HG02678 (cell line): ENCODE measurements around the gene GATA2.

Source experiments
- ATAC-seq: cut with Tn5 transposase; IDR thresholded peaks from one replicate; pipeline ENCODE4 v1.9.1; 2021; ENCODE audit warnings: mild to moderate bottlenecking, moderate library complexity; ENCODE audit not compliant: unreplicated experiment

Gene GATA2

DNA sequence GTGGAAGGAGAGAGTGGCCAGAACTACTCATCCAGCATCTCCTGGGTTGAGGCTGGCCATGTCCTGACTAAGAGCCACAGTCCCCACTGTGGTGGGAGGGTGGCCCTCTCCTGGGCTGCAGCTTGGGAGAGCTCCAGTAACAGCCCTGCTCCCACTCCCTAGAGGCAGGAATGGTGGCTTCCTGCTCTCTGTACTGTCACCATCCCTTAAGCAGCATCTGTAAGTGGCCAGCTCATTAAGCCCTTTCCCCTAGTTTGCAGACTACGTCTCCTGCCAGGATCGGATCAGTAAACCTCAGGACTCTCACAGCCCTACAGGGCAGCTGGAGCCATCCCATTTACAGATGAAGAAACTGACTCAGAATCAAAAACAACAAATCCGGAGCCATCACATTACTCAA, 56.8 kb downstream of the GATA2 start:
- ATAC-seq = no peak

DNA sequence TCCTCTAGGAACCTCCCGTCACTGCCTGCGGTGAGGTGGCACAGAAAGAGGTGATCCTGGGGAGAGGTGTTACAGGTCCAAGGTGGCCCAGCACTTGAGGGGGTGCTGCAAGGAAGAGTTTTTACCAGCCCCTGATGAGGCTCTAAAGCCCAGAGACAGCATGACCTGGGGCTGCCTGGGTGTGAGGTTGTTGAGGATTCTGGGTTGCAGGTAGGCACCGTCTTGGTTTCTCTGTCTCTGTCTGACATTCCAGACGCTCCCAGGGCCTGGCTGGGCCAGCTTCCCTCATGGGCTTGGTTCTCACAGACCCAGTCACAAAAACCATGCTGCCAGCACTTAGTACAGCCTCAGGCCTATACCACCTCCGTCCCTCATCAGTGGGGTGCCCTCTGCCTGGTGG, 57.4 kb downstream of the GATA2 start:
- no peak for ATAC-seq

DNA sequence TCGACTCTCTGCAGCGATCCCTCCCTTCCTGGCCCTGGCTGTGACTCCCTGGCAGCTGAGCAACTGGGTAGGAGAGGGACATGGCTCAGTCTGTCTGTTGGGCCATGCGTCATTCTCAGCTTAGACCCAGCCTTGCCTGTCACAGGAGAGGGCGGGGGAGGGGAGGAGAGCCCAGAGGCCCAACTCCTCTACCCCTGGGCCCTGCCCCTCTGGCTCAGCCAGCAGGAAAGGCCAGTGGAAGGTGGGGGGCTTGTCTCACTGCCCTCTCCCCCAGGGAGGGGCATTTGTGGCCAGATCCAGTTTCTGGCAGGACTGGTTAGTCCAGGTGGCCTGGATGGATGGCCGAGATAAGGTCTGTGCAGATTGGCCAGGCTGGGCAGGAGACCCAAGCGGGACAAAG, 57.9 kb downstream of the GATA2 start:
- no peak for ATAC-seq

- no peak for ATAC-seq
Measured at GRCh38 chr3:128434524-128434923, 58.5 kb downstream of the GATA2 start.

GRCh38 chr3:128433837-128434165, 59.2 kb downstream of the GATA2 start:
- no peak for ATAC-seq

- no peak for ATAC-seq
Measured at GRCh38 chr3:128432971-128433836, 59.8 kb downstream of the GATA2 start.

DNA sequence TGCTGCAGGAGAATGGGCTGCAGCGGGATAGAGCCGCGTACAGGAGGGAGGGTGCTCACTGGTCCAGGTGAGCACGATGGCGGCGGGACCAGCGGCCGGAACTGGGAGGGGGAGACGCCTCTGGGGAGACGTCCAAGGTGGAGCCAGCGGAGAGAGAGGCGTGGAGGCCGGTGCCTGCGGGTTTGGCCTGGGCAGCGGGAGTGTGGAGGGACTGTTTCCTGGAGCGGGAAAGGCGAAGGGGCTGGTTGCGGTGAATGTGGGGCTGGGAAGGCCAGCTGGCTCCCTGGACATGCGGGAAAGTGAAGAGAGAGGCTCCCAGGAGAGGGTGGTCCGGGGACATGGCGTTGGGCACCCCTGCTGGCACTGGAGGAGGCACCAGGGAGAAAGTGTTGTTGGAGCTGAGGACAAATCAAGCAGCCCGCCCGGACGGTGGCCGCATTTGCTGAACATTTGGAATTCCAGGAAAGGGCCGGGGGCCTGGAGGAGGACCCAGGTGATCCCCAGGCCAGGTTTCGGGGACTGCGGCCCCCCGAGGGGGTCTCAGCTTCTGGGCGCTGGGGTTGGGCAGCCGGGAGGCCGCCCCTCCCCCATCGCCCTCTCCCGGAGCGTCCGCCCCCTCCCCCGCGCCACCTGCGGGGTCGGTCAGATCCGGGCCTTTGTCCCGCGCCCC, 60.6 kb downstream of the GATA2 start:
- ATAC-seq = no peak

DNA sequence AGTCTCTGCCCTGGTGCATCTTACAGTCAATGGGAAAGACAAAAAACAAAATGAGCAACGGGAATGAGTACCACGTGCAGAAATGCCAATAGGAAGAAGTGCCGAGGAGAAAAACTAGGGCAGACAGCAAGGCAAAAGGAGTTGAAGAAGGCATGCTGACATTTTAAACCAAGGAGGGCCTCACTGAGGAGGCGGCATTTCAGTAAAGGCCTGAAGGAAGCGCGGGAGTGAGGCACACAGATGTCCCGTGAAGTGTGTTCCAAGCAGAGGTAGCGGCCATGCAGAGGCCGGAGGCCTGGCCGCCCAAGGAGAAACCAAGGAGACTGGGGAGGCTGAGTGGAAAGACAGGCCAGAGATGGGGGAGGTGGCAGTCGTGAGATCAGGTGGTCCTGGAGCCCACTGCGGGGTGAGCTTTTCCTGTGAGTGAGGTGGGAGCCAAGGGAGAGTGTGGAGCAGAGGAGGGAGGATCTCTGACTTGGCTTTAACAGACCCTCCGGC, 61.1 kb downstream of the GATA2 start:
- ATAC-seq = no peak

DNA sequence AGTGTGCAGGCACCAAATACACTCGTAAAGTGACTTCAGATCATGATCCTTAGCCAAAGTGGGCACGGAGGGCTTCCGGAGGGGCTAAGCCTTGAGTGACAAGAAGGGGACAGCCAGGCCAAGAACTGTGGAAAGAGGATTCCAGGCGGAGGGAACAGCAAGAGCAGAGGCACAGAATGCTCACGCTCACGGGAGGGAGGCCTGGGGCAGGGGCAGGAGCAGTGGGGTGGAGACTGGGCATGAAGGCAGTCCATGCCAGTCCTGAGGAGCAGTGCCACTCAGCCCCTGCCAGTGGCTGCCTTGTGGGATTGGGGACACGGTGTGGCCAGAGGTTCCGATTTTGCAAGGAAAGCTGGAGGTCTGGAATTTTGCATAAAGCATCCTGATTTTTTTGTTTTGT, 62.3 kb downstream of the GATA2 start:
- ATAC-seq = no peak

- ATAC-seq = no peak
Measured at GRCh38 chr3:128430301-128430700, 62.7 kb downstream of the GATA2 start.

- no peak for ATAC-seq
Measured at GRCh38 chr3:128429751-128430150, 63.2 kb downstream of the GATA2 start.
